Body of pancreas (tissue), 4 donors: ENCODE measurements around the gene HTR3A.

Experiments
- CTCF ChIP-seq, 7 experiments: fragments of 450-650 bp in 4 of 7; fragments of 200-600 bp in 3 of 7; sonication (generic) in 3 of 7; IDR thresholded peaks; one replicate each; pipeline ENCODE4 v1.5.1; 2016 to 2019; ENCODE audit warnings: antibody characterized with exemption in 7 of 7
- POLR2A ChIP-seq, 3 donors: fragments of 450-650 bp; IDR thresholded peaks; one replicate each; pipeline ENCODE4 v1.6.1; 2016; ENCODE audit warnings: antibody characterized with exemption in 3 of 3, mild to moderate bottlenecking in 2 of 3

- TF ChIP-seq CTCF (IDR thresholded peaks at IDR 0.05): peak; percentile 74 to 97 (median 92)
- TF ChIP-seq POLR2A (IDR thresholded peaks at IDR 0.05): no peak
These were observed 61.4 kb downstream of the HTR3A start for GRCh38 chr11:114036147-114036811.
